HEK293 (cell line): ENCODE data around the gene USP6NL.

Source experiments
- AEBP2 ChIP-seq: fragments of 450-650 bp; formaldehyde crosslinking; IDR thresholded peaks from 2 replicates; pipeline ENCODE4 v1.5.1; 2016; ENCODE audit warnings: missing biosample characterization, missing genetic modification characterization, borderline replicate concordance
- ATF2 ChIP-seq: fragments of 450-650 bp; formaldehyde crosslinking; IDR thresholded peaks from 2 replicates; pipeline ENCODE4 v1.5.1; 2016; ENCODE audit warnings: missing biosample characterization, missing genetic modification characterization, low read depth
- GLI2 ChIP-seq: fragments of 450-650 bp; formaldehyde crosslinking; IDR thresholded peaks from 2 replicates; pipeline ENCODE4; 2017; ENCODE audit warnings: missing biosample characterization, missing genetic modification characterization, low read depth, borderline replicate concordance
- HIC1 ChIP-seq: fragments of 450-650 bp; formaldehyde crosslinking; IDR thresholded peaks from 2 replicates; pipeline ENCODE4 v1.5.1; 2016; ENCODE audit warnings: missing biosample characterization, missing genetic modification characterization
- KLF17 ChIP-seq: fragments of 450-650 bp; formaldehyde crosslinking; IDR thresholded peaks from 2 replicates; pipeline ENCODE4 v1.5.1; 2016; ENCODE audit warnings: missing biosample characterization, missing genetic modification characterization
- PBX3 ChIP-seq: sonication (generic); formaldehyde crosslinking; IDR thresholded peaks from 2 replicates; pipeline ENCODE4 v1.8.1; 2022; ENCODE audit warnings: mild to moderate bottlenecking, moderate library complexity, missing genetic modification reagents
- PRDM1 ChIP-seq: fragments of 450-650 bp; formaldehyde crosslinking; IDR thresholded peaks from 2 replicates; pipeline ENCODE4; 2016; ENCODE audit warnings: missing biosample characterization, missing genetic modification characterization
- PRDM6 ChIP-seq: fragments of 450-650 bp; formaldehyde crosslinking; IDR thresholded peaks from 2 replicates; pipeline ENCODE4 v1.5.1; 2017; ENCODE audit warnings: missing biosample characterization, missing genetic modification characterization
- ZBTB17 ChIP-seq: fragments of 450-650 bp; formaldehyde crosslinking; IDR thresholded peaks from 2 replicates; pipeline ENCODE4 v1.5.1; 2016; ENCODE audit warnings: missing biosample characterization, missing genetic modification characterization
- ZBTB26 ChIP-seq: fragments of 450-650 bp; formaldehyde crosslinking; optimal IDR thresholded peaks from 2 replicates; pipeline ENCODE3; 2016; ENCODE audit warnings: missing biosample characterization, mild to moderate bottlenecking, missing genetic modification characterization
- ZFHX2 ChIP-seq: fragments of 450-650 bp; formaldehyde crosslinking; conservative IDR thresholded peaks from 2 replicates; pipeline ENCODE4 v1.5.1; 2016; ENCODE audit warnings: missing biosample characterization, missing genetic modification characterization
- ZFP41 ChIP-seq: fragments of 450-650 bp; formaldehyde crosslinking; IDR thresholded peaks from 2 replicates; pipeline ENCODE4 v1.5.1; 2016; ENCODE audit warnings: missing biosample characterization, missing genetic modification characterization, borderline replicate concordance
- ZNF18 ChIP-seq: fragments of 450-650 bp; formaldehyde crosslinking; IDR thresholded peaks from 2 replicates; pipeline ENCODE4 v1.5.1; 2016; ENCODE audit warnings: missing biosample characterization, missing genetic modification characterization
- ZNF184 ChIP-seq: fragments of 450-650 bp; IDR thresholded peaks from 2 replicates; pipeline ENCODE4 v1.5.1; 2018; ENCODE audit warnings: missing biosample characterization, mild to moderate bottlenecking, missing genetic modification characterization
- ZNF223 ChIP-seq: fragments of 450-650 bp; formaldehyde crosslinking; IDR thresholded peaks from 2 replicates; pipeline ENCODE4 v1.5.1; 2016; ENCODE audit warnings: missing biosample characterization, missing genetic modification characterization
- ZNF239 ChIP-seq: fragments of 450-650 bp; formaldehyde crosslinking; IDR thresholded peaks from 2 replicates; pipeline ENCODE4 v1.5.1; 2016; ENCODE audit warnings: missing biosample characterization, missing genetic modification characterization
- ZNF24 ChIP-seq: fragments of 450-650 bp; formaldehyde crosslinking; IDR thresholded peaks from 2 replicates; pipeline ENCODE4 v1.5.1; 2016; ENCODE audit warnings: missing biosample characterization, missing genetic modification characterization
- ZNF324 ChIP-seq: fragments of 450-650 bp; formaldehyde crosslinking; IDR thresholded peaks from 2 replicates; pipeline ENCODE4 v1.5.1; 2016; ENCODE audit warnings: missing biosample characterization, missing genetic modification characterization
- ZNF341 ChIP-seq: fragments of 450-650 bp; formaldehyde crosslinking; IDR thresholded peaks from 2 replicates; pipeline ENCODE4; 2016; ENCODE audit warnings: low read depth, missing biosample characterization, missing genetic modification characterization
- ZNF394 ChIP-seq: fragments of 450-650 bp; formaldehyde crosslinking; IDR thresholded peaks from 2 replicates; pipeline ENCODE4 v1.5.1; 2016; ENCODE audit warnings: missing biosample characterization, missing genetic modification characterization, mild to moderate bottlenecking, moderate library complexity, borderline replicate concordance
- ZNF404 ChIP-seq: fragments of 450-650 bp; formaldehyde crosslinking; IDR thresholded peaks from 2 replicates; pipeline ENCODE4 v1.5.1; 2017; ENCODE audit warnings: missing biosample characterization, missing genetic modification characterization
- ZNF555 ChIP-seq: fragments of 450-650 bp; formaldehyde crosslinking; conservative IDR thresholded peaks from 2 replicates; pipeline ENCODE4 v1.5.1; 2017; ENCODE audit warnings: missing biosample characterization, mild to moderate bottlenecking, missing genetic modification characterization, inconsistent platforms
- ZNF600 ChIP-seq: fragments of 450-650 bp; formaldehyde crosslinking; IDR thresholded peaks from 2 replicates; pipeline ENCODE4 v1.5.1; 2016; ENCODE audit warnings: missing biosample characterization, missing genetic modification characterization
- ZNF629 ChIP-seq: fragments of 450-650 bp; formaldehyde crosslinking; IDR thresholded peaks from 2 replicates; pipeline ENCODE4 v1.5.1; 2017; ENCODE audit warnings: missing biosample characterization, missing genetic modification characterization
- ZNF654 ChIP-seq: fragments of 450-650 bp; formaldehyde crosslinking; IDR thresholded peaks from 2 replicates; pipeline ENCODE4 v1.5.1; 2016; ENCODE audit warnings: low read depth, missing biosample characterization, missing genetic modification characterization
- ZNF777 ChIP-seq: fragments of 450-650 bp; formaldehyde crosslinking; IDR thresholded peaks from 2 replicates; pipeline ENCODE4 v1.5.1; 2017; ENCODE audit warnings: missing biosample characterization, missing genetic modification characterization, borderline replicate concordance

The USP6NL gene

GRCh38 chr10:11602919-11603523, 8.4 kb downstream of the USP6NL start (continued):
- TF ChIP-seq PBX3 (CRISPR knock-in tag) (no peak), ZFHX2 (tag by site-specific recombination) (no peak), AEBP2 (no peak), ZNF18 (no peak), ZNF223 (tag by site-specific recombination) (no peak), ZNF341 (tag by site-specific recombination) (no peak), ZNF777 (no peak), ZNF324 (peak; percentile 53; the same call in 1 of the 2 replicates), ZNF555 (tag by site-specific recombination) (no peak), PRDM1 (peak; percentile 90), HIC1 (tag by site-specific recombination) (peak; percentile 61; the same call in 1 of the 2 replicates), PRDM6 (tag by site-specific recombination) (peak; percentile 91), ZNF404 (no peak), ZNF24 (tag by site-specific recombination) (peak; percentile 88), GLI2 (tag by site-specific recombination) (peak; percentile 62), ZNF239 (tag by site-specific recombination) (no peak), ATF2 (tag by site-specific recombination) (peak; percentile 66), ZNF629 (tag by site-specific recombination) (peak; percentile 95), ZFP41 (tag by site-specific recombination) (no peak), ZNF654 (no peak; the same call in 1 of the 2 replicates), ZNF600 (tag by site-specific recombination) (peak; percentile 46; the same call in 1 of the 2 replicates), ZNF394 (tag by site-specific recombination) (peak; percentile 44; the same call in 1 of the 2 replicates), KLF17 (tag by site-specific recombination) (peak; percentile 51; the same call in 1 of the 2 replicates), ZNF184 (no peak), ZBTB17 (tag by site-specific recombination) (peak; percentile 78), ZBTB26 (tag by site-specific recombination) (no peak)
